ENCODE measurements around the gene WSCD2. TPM values are rescaled to one million over a fixed set of nuclear protein-coding genes. Genes with fewer than 3 reads are reported as not detected.
"Not testable (repeated sequence)": the region's sequence is repeated elsewhere in the genome, so short reads cannot be mapped to it uniquely, and the experiment has no call there.

The WSCD2 gene
- total RNA-seq, 2 donors from 2014 or later, result 0.31 TPM; not detected in 1

DNA sequence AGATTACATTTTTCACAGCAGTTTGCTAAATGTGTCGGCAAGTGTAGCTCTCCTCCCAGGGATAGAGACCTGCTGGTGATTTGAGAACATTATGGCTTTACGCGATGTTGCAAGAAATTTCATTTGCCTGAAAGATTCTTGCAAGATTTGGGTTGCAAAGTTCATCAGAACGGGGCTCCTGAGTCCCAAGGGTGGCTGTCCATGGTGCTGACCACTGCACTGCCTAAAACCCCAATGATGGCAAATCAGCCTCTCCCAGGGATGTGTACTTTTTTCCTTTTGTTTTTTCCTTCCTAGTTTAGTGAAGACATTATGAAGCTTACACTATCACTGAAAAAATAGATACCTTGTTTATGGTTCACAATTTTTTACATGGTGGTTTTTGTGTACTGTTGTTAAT is 85.4 kb downstream of the WSCD2 start:
- no peaks in the 10 kb centered on the region for H3K9me3 ChIP-seq
- H3K27ac ChIP-seq, result no peak overlapping the region
- no peaks in the 10 kb centered on the region for H3K27me3 ChIP-seq
- TF ChIP-seq, protein P1, sequence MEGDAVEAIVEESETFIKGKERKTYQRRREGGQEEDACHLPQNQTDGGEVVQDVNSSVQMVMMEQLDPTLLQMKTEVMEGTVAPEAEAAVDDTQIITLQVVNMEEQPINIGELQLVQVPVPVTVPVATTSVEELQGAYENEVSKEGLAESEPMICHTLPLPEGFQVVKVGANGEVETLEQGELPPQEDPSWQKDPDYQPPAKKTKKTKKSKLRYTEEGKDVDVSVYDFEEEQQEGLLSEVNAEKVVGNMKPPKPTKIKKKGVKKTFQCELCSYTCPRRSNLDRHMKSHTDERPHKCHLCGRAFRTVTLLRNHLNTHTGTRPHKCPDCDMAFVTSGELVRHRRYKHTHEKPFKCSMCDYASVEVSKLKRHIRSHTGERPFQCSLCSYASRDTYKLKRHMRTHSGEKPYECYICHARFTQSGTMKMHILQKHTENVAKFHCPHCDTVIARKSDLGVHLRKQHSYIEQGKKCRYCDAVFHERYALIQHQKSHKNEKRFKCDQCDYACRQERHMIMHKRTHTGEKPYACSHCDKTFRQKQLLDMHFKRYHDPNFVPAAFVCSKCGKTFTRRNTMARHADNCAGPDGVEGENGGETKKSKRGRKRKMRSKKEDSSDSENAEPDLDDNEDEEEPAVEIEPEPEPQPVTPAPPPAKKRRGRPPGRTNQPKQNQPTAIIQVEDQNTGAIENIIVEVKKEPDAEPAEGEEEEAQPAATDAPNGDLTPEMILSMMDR (IDR thresholded peaks at IDR 0.05), result no peak
- H3K36me3 ChIP-seq, result no peaks in the 10 kb centered on the region
- H3K4me1 ChIP-seq, result no peaks in the 10 kb centered on the region
- no peak for DNase-seq (ENCODE audit: low spot score)
- no peak overlapping the region for H3K4me3 ChIP-seq

DNA sequence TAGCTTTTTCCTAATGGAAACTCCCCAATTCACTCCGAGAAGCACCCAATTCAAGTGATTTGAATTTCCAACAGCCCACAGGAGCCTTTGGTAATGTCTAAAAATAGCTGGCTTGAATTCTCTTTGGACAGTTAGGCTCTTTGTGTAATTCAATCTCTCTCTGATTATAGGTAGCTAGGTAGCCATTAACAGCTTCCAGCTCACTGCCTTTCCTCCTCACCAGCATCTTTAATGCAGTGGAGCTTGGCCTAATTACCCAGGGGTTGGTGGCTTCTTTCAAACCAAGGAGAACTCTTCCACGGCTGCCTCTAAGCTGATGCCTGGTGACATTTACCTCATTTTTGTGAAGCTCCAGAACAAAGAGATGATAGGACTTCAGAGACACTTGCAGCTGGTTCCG is 86.4 kb downstream of the WSCD2 start:
- H3K27me3 ChIP-seq, result no peaks in the 10 kb centered on the region
- no peak for DNase-seq (ENCODE audit: low spot score)
- no peak overlapping the region for H3K27ac ChIP-seq
- H3K36me3 ChIP-seq, result no peaks in the 10 kb centered on the region
- no peaks in the 10 kb centered on the region for H3K4me1 ChIP-seq
- no peaks in the 10 kb centered on the region for H3K9me3 ChIP-seq
- no peak overlapping the region for H3K4me3 ChIP-seq
- TF ChIP-seq, protein P1 (IDR thresholded peaks at IDR 0.05), result no peak

- TF ChIP-seq, protein P1 (IDR thresholded peaks at IDR 0.05), result no peak
- Histone ChIP-seq H3K27ac (no peak overlapping the region), H3K9me3 (no peaks in the 10 kb centered on the region), H3K4me3 (no peak overlapping the region), H3K4me1 (no peaks in the 10 kb centered on the region), H3K27me3 (no peaks in the 10 kb centered on the region), H3K36me3 (no peaks in the 10 kb centered on the region)
- DNase-seq (ENCODE audit: low spot score), result no peak
These were observed 89.8 kb downstream of the WSCD2 start for GRCh38 chr12:108218921-108219320.

DNA sequence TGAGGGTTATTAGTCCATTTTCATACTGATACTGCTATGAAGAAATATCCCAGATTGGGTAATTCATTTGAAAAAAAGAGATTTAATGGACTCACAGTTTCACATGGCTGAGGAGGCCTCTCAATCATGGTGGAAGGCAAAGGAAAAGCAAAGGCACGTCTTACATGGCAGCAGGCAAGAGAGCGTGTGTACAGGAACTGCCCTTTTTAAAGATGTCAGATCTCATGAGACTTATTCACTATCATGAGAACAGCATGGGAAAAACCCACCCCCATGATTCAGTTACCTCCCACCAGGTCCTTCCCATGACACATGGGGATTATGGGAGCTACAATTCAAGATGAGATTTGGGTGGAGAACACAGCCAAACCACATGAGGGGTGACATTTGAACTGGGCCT is 96.0 kb downstream of the WSCD2 start:
- H3K4me3 ChIP-seq; H3K36me3 ChIP-seq; H3K4me1 ChIP-seq; H3K27ac ChIP-seq; DNase-seq (ENCODE audit: low spot score); H3K9me3 ChIP-seq; H3K27me3 ChIP-seq: not testable (repeated sequence)

GRCh38 chr12:108226866-108227265 is 97.8 kb downstream of the WSCD2 start:
- no peaks in the 10 kb centered on the region for H3K27me3 ChIP-seq
- TF ChIP-seq, protein P1 (IDR thresholded peaks at IDR 0.05), result no peak
- no peaks in the 10 kb centered on the region for H3K9me3 ChIP-seq
- H3K4me3 ChIP-seq, result no peak overlapping the region
- no peaks in the 10 kb centered on the region for H3K36me3 ChIP-seq
- no peaks in the 10 kb centered on the region for H3K4me1 ChIP-seq
- DNase-seq (ENCODE audit: low spot score), result no peak
- no peak overlapping the region for H3K27ac ChIP-seq

GRCh38 chr12:108228746-108229145 is 99.7 kb downstream of the WSCD2 start:
- Histone ChIP-seq H3K9me3 (no peaks in the 10 kb centered on the region), H3K4me3 (no peak overlapping the region), H3K36me3 (no peaks in the 10 kb centered on the region), H3K4me1 (no peaks in the 10 kb centered on the region), H3K27me3 (no peaks in the 10 kb centered on the region), H3K27ac (no peak overlapping the region)
- TF ChIP-seq, protein P1 (IDR thresholded peaks at IDR 0.05), result no peak
- no peak for DNase-seq (ENCODE audit: low spot score)

Data from right atrium auricular region (tissue), 2 donors.